ENCODE data around the gene COX6B2. TPM values are rescaled to one million over a fixed set of nuclear protein-coding genes. Genes with fewer than 3 reads are reported as not detected.

The COX6B2 gene
- total RNA-seq, 1 donor from 2014 or later: not detected

DNA sequence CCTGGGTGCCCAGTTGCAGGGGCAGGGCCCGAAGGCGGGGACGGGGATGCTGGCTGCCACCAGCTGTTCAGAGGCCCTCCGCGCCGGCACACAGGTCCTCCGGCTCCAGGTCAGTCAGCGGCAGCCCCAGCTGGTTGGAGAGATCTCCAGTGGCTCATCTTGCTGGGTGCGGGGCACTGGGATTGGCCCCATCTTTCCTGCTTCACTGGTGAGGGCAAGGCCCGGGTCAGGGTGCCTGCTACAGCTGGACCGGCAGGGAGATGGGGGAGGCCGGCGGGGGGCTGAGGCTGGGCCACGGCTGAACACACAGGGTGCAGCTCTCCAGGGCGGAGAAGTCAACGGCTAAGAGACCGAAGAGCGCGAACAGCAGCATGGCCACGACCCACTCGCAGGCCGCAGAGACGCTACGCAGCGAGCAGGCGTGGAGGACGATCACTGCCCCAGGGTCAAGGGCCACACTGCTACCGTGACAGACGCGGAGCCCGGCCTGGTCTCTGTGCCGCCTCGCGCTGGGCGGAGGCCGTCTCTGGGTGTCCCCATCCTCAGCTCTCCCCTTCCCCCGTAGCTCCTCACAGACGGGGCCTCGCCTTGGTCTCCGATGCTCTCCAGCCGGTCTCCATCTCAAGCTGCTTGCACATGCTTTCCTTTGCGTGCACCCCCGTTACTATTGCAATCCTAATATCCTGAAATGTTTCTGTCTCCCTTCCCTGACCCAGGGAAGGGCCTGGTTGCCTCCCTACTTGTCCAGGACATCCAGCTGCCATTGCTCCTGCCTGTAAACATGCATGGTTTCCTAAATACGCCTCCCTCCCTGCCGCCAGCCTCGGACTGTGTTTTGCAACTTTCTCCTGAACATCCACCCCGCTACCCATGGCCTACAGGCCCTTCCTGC is 41.7 kb downstream of the COX6B2 start:
- DNase-seq (ENCODE audit: low read depth, low spot score): no peak

DNA sequence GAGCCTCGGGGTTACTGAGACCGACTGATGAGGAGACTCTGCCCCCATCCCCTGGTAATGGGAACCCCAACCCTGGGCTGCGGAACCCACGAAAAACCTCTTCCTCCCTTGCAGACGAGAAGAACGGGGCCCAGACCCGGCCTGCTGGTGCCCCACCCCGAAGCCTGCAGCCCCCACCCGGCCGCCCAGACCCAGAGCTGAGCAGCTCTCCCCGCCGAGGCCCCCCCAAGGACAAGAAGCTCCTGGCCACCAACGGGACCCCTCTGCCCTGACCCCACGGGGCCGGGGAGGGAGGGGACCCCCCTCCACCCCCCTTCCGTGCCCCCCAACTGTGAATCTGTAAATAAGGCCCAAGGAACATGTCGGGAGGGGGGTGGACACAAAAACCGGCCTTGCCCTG is 42.7 kb downstream of the COX6B2 start:
- no peak for DNase-seq (ENCODE audit: low read depth, low spot score)

- no peak for DNase-seq (ENCODE audit: low read depth, low spot score)
These were observed 43.1 kb downstream of the COX6B2 start for GRCh38 chr19:55311397-55311796.

DNA sequence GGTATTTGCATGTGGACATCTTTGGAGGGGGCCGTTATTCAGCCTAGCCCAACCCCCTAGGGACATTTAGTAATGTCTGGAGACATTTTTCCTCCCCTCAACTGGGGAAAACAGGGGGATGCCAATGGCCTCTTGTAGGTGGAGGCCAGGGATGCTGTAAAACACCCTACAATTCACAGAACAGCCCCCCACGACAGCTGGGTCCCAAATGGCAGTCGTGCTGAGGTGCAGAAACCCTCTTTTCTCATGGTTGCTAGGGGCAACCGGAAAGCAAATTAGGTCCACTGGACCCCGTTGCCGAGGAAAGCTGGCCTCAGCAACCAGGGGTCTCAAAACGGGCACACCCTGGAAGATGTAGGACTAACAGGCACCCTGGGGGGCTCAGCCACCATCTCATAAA is 44.0 kb downstream of the COX6B2 start:
- no peak for DNase-seq (ENCODE audit: low read depth, low spot score)

- DNase-seq (ENCODE audit: low read depth, low spot score): no peak
These were observed 45.1 kb downstream of the COX6B2 start for GRCh38 chr19:55309448-55309847.

DNA sequence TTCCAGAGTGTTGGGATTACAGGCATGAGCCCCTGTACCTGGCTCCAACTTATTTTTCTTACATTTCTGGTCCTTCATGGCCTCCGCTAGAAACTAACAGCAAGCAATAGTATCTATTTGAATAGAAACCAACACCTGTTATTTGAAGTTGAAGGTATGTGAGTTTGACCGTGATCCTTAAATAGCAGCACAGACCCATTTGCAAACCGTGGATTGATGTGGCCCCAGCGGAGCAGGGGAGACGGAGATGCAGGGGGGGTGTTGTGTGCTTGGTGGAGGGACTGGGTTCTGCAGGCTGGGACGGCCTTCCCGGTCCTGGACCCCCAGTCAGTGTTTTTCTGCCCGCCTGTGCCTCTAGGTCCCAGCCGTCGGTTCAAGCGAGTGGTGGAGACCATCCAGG is 46.2 kb downstream of the COX6B2 start:
- no peak for DNase-seq (ENCODE audit: low read depth, low spot score)

DNA sequence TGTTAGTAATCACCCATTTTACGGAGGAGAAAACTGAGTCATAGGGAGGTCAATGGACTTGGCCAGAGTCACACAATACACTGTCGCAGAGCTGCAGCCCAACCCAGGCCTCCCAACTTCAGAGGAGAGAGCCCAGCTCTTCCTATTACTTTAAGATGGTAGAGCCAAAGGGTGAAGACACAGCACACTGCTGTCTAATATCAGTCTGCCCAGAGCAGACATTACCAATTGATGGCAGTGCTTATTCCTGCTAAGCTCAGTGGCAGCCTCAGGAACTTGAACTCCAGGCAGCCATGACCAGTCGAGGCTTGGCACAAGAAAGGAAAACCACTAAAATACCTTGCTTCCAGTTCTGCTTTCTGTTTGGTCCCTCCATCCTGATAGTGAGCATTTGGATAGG is 47.8 kb downstream of the COX6B2 start:
- DNase-seq (ENCODE audit: low read depth, low spot score): no peak

DNA sequence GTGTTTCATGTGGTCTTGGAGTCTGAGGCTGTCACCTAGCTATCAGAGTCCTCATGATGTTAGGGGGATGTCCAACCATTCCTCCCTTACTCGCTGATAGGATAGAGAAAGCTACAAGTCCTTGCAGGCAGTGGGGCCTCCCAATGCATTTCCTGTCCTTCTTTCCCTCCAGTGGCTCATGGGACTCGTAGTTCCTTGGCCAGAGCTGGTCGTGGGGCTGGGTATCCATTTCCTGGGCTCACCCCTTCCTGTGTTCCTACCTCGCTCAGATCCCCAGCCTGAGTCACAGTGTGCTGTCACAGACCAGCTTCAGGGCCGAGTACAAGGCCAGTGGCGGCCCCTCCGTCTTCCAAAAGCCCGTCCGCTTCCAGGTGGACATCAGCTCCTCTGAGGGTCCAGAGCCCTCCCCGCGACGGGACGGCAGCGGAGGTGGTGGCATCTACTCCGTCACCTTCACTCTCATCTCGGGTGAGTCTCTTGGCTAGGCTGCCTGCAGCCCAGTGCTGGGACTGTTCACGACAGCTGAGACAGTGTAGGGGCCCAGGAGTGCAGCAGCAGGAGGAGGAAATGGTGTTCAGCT is 48.4 kb downstream of the COX6B2 start:
- no peak for DNase-seq (ENCODE audit: low read depth, low spot score)

DNA sequence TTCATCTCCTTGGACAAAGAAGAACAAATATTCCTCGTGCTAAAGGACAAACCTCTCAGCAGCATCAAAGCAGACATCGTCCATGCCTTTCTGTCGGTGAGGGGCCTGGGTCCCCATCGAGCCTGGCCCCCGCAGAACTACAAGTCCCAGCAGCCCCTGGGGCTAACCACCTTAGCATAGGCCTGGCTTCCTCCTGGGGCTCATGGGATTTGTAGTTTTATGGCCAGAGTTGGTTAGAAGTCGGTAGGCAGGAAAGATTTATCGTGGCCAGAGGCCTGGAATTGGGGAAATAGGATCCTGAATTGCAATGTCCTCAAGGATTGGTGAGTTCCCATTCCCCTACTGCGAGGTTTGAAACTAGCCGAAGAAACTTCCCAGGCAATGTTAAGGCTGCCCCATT is 49.0 kb downstream of the COX6B2 start:
- DNase-seq (ENCODE audit: low read depth, low spot score): no peak

DNA sequence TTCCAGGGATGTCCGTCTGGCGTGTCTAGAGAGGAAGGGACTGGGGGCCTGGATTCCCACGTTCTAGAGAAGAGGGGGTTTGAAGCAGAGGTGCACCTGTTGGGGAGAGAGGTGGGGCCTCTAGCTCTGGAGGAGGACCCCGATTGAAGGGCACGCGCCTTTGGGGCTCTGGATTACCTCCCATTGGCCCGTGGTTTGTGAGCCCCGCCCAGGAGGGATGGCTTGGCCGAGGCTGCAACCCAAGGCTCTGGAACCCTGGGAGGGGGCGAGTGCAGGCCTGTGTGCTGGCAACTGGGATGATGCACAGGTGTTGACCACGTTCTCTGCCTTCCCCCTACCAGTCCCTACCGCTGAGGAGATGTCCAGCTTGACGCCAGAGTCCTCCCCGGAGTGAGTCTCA is 49.5 kb downstream of the COX6B2 start:
- no peak for DNase-seq (ENCODE audit: low read depth, low spot score)

DNA sequence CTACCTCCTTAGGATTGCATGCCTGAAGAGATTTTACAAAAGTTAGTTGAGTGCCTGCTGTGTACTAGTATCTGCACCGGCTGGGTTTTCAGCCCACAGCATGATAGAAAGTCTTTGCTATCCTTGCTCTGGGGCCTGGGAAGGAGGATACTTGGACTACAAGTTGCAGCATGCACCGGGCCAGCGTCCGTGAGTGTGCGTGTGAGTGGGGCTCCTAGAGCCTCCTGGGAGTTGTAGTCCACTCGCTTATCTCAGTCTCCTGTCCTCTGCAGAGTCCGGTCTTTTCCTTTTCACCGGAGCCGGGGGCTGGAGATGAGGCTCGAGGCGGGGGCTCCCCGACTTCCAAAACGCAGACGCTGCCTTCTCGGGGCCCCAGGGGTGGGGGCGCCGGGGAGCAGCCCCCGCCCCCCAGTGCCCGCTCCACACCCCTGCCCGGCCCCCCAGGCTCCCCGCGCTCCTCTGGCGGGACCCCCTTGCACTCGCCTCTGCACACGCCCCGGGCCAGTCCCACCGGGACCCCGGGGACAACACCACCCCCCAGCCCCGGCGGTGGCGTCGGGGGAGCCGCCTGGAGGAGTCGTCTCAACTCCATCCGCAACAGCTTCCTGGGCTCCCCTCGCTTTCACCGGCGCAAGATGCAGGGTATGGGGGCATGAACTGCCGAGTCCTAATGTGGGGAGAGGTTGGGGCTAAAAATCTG is 50.1 kb downstream of the COX6B2 start:
- DNase-seq (ENCODE audit: low read depth, low spot score): no peak

DNA sequence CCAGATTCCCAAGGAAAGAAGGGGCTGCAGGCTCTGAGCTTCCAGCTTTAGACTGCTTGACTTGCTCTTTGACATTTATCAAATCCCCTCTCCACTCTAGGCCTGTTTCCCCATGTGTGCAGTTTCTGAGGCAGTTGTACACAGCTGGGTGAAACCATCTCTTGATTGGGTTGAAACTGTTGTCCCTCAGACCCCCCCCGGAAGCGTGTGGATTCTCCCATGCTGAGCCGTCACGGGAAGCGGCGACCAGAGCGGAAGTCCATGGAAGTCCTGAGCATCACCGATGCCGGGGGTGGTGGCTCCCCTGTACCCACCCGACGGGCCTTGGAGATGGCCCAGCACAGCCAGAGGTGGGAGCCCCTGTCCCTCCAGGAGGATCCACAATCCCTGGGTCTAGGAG is 51.0 kb downstream of the COX6B2 start:
- DNase-seq (ENCODE audit: low read depth, low spot score): no peak

GRCh38 chr19:55302318-55302703 is 52.2 kb downstream of the COX6B2 start:
- DNase-seq (ENCODE audit: low read depth, low spot score): no peak

DNA sequence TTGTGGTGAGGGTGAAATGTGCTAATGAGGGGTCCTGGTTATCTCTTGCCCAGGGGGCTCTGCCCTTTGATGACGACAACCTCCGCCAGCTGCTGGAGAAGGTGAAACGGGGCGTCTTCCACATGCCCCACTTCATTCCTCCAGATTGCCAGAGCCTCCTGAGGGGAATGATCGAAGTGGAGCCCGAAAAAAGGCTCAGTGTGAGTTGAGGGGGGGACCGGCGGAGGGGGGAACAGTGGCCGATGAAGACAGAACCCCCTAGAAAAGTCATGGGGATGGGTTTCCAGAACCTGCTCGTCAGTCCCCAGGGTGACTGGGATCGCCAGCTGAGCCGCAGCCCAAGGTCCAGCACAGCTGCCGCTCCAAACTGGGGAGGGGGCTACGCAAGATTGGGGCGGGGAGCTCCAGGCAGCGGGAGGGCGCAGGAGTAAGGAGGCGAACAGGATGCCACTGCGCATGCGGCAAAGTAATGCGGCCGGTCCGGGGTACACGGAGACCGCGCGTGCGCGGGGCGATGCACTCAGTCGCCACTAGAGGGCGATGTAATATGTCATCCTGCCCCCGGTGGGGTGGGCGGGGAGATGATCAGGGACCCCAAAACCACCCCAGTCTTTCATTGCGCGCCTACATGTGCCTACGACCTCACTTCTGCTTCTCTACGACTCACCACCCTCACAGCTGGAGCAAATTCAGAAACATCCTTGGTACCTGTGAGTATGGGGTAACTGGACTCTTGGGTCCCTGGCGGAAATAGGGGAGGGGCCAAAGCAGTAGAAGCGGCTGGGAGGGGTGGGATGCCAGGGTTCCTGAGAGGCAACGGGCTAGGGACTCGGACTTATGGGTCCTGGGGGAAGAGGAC is 52.8 kb downstream of the COX6B2 start:
- DNase-seq (ENCODE audit: low read depth, low spot score): no peak

- DNase-seq (ENCODE audit: low read depth, low spot score): no peak
These were observed 53.5 kb downstream of the COX6B2 start for GRCh38 chr19:55300886-55301458.

GRCh38 chr19:55299991-55300390 is 54.5 kb downstream of the COX6B2 start:
- no peak for DNase-seq (ENCODE audit: low read depth, low spot score)

Other genes with a start within 250 kb of the COX6B2 start
- gene PPP1R12C, start 237.1 kb downstream of the COX6B2 start, total RNA-seq: 34.8 and 37.1 TPM in 2 replicates
- gene TNNT1, start 205.5 kb downstream of the COX6B2 start, total RNA-seq: 2.0 and 2.3 TPM in 2 replicates
- not detected in 2 replicates for gene TNNI3, start 197.0 kb downstream of the COX6B2 start, total RNA-seq
- gene DNAAF3, start 188.1 kb downstream of the COX6B2 start, total RNA-seq: 0.32 and 0.73 TPM in 2 replicates
- not detected in 2 replicates for gene SYT5, start 174.4 kb downstream of the COX6B2 start, total RNA-seq
- 0.46 and 1.2 TPM in 2 replicates for gene PTPRH, start 145.2 kb downstream of the COX6B2 start, total RNA-seq
- gene TMEM86B, start 126.0 kb downstream of the COX6B2 start, total RNA-seq: 0.73 and 1.1 TPM in 2 replicates
- gene PPP6R1, start 95.7 kb downstream of the COX6B2 start, total RNA-seq: 32.5 and 33.0 TPM in 2 replicates
- gene HSPBP1, start 74.6 kb downstream of the COX6B2 start, total RNA-seq: 30.1 and 37.8 TPM in 2 replicates
- 0.07 and 0.40 TPM in 2 replicates for gene BRSK1, start 70.7 kb downstream of the COX6B2 start, total RNA-seq
- not detected in 2 replicates for gene TMEM150B, start 29.4 kb downstream of the COX6B2 start, total RNA-seq
- 4.3 and 4.8 TPM in 2 replicates for gene KMT5C, start 14.8 kb downstream of the COX6B2 start, total RNA-seq
- gene GARIN5B, start 8.5 kb upstream of the COX6B2 start, total RNA-seq: not detected in 2 replicates
- gene IL11, start 15.7 kb upstream of the COX6B2 start, total RNA-seq: 0.33 TPM in 1 of 2 replicates, not detected in the other
- not detected in 2 replicates for gene TMEM190, start 22.1 kb upstream of the COX6B2 start, total RNA-seq
- 0.21 and 0.46 TPM in 2 replicates for gene TMEM238, start 29.6 kb upstream of the COX6B2 start, total RNA-seq
- gene RPL28, start 31.2 kb upstream of the COX6B2 start, total RNA-seq: 208 and 256 TPM in 2 replicates
- gene UBE2S, start 53.1 kb upstream of the COX6B2 start, total RNA-seq: 150 and 327 TPM in 2 replicates
- not detected in 2 replicates for gene SHISA7, start 88.6 kb upstream of the COX6B2 start, total RNA-seq
- 36.0 and 63.3 TPM in 2 replicates for gene ISOC2, start 106.9 kb upstream of the COX6B2 start, total RNA-seq
- not detected in 2 replicates for gene C19orf85, start 110.0 kb upstream of the COX6B2 start, total RNA-seq
- 0.99 and 1.1 TPM in 2 replicates for gene ZNF628, start 121.9 kb upstream of the COX6B2 start, total RNA-seq
- gene NAT14, start 130.5 kb upstream of the COX6B2 start, total RNA-seq: 9.8 and 21.2 TPM in 2 replicates
- 0.11 and 0.13 TPM in 2 replicates for gene SSC5D, start 133.7 kb upstream of the COX6B2 start, total RNA-seq
- gene SBK2, start 182.4 kb upstream of the COX6B2 start, total RNA-seq: not detected in 2 replicates
- 0.13 and 0.28 TPM in 2 replicates for gene SBK3, start 190.8 kb upstream of the COX6B2 start, total RNA-seq
- 2.6 and 4.1 TPM in 2 replicates for gene ZNF579, start 226.1 kb upstream of the COX6B2 start, total RNA-seq
- 2.4 and 2.5 TPM in 2 replicates for gene FIZ1, start 244.8 kb upstream of the COX6B2 start, total RNA-seq
- gene ZNF524, start 245.6 kb upstream of the COX6B2 start, total RNA-seq: 12.2 and 12.5 TPM in 2 replicates